ENCODE results near the gene LRRC26. TPM values are rescaled to one million over a fixed set of nuclear protein-coding genes. Genes with fewer than 3 reads are reported as not detected.

LRRC26 gene
- total and polyA plus RNA-seq, 2 of the 13 experiments (the other 11 are each of a cell fraction or from before 2014, with no cell fraction given): not detected

- in situ Hi-C loops (cut with HindIII; ENCODE audit: extremely low pct_ligation_motif_present, low pct_unique_long_range_greater_than_20kb) (no loop called here), intact Hi-C loops (cut with micrococcal nuclease; ENCODE audit: unreplicated experiment) (no loop called here)
- H3K27ac ChIP-seq (ENCODE audit: extremely low read length, insufficient read depth, low read length): no peak overlapping the region
- ATAC-seq: no peak
- H3K9me3 ChIP-seq (ENCODE audit: low read length): no peaks in the 10 kb centered on the region
- POLR2A ChIA-PET: no interaction called here
- no peak overlapping the region for H3K4me2 ChIP-seq (ENCODE audit: low read depth, low read length)
- H4K20me1 ChIP-seq (ENCODE audit: insufficient read depth, low read length): no peaks in the 10 kb centered on the region
- no peaks in the 10 kb centered on the region for H3K27me3 ChIP-seq (ENCODE audit: control insufficient read depth in 1 of 2, insufficient read depth in 2 of 2, low read length in 2 of 2)
- no peak overlapping the region for H3K9ac ChIP-seq (ENCODE audit: insufficient read depth, low read depth, low read length)
- WGBS (ENCODE audit: low lambda C conversion rate): 84% methylated on average over 8 of the region's 17 CpGs
- H3K4me3 ChIP-seq (replicated peaks in 1 of 3; ENCODE audit: insufficient read depth in 1 of 3, low read depth in 2 of 3, low read length in 3 of 3): no peak overlapping the region
- H3K36me3 ChIP-seq (replicated peaks in 1 of 2; ENCODE audit: control insufficient read depth in 1 of 2, insufficient read depth in 2 of 2, low read length in 2 of 2): peaks cover 25 to 35% of the 10 kb centered on the region in 2 experiments; a peak in 4 of 5 replicates
- no peak for DNase-seq (ENCODE audit: low spot score)
- H2AFZ ChIP-seq (ENCODE audit: low read length): no peak overlapping the region
- TF ChIP-seq TOPORS (CRISPR knock-in tag; IDR thresholded peaks at IDR 0.05) (no peak), MTF1 (CRISPR knock-in tag; IDR thresholded peaks at IDR 0.05) (no peak), TEF (CRISPR knock-in tag; IDR thresholded peaks at IDR 0.05) (no peak), RBFOX2 (IDR thresholded peaks at IDR 0.05; ENCODE audit: low read depth, low read length) (0 out of 2 replicates have a peak, but pooled peaks have one; percentile 26)
- CTCF ChIA-PET (ENCODE audit: low intra/inter-chr PET ratio, low total read pairs): no interaction called here
- H3K4me1 ChIP-seq (ENCODE audit: insufficient read depth, low read length): peaks cover 15% of the 10 kb centered on the region
- BruUV-seq (replicated peaks): no TSS peak
- no peak for FAIRE-seq
- peaks cover 16% of the 10 kb centered on the region for H3K79me2 ChIP-seq (ENCODE audit: insufficient read depth, low read length)
Observed at GRCh38 chr9:137182836-137183235, 13.0 kb upstream of the LRRC26 start.

- ChIA-PET CTCF (ENCODE audit: low intra/inter-chr PET ratio, low total read pairs) (no interaction called here), POLR2A (no interaction called here)
- H3K36me3 ChIP-seq (replicated peaks in 1 of 2; ENCODE audit: control insufficient read depth in 1 of 2, insufficient read depth in 2 of 2, low read length in 2 of 2): peaks cover 27 to 35% of the 10 kb centered on the region in 2 experiments; a peak in 4 of 5 replicates
- WGBS (ENCODE audit: low lambda C conversion rate): 96% methylated on average over 20 of the region's 22 CpGs
- BruUV-seq (replicated peaks): no TSS peak
- in situ Hi-C loops (cut with HindIII; ENCODE audit: extremely low pct_ligation_motif_present, low pct_unique_long_range_greater_than_20kb) (no loop called here), intact Hi-C loops (cut with micrococcal nuclease; ENCODE audit: unreplicated experiment) (no loop called here)
- H2AFZ ChIP-seq (ENCODE audit: low read length): no peak overlapping the region
- peaks cover 4% of the 10 kb centered on the region for H3K4me1 ChIP-seq (ENCODE audit: insufficient read depth, low read length)
- H4K20me1 ChIP-seq (ENCODE audit: insufficient read depth, low read length): no peaks in the 10 kb centered on the region
- no peak overlapping the region for H3K27ac ChIP-seq (ENCODE audit: extremely low read length, insufficient read depth, low read length)
- FAIRE-seq (no peak), ATAC-seq (no peak), DNase-seq (ENCODE audit: low spot score) (no peak)
- TF ChIP-seq ZFP41 (CRISPR knock-in tag; IDR thresholded peaks at IDR 0.05; ENCODE audit: borderline replicate concordance) (no peak), CENPT (CRISPR knock-in tag; IDR thresholded peaks at IDR 0.05; ENCODE audit: low read depth) (no peak), ELF4 (CRISPR knock-in tag; IDR thresholded peaks at IDR 0.05; ENCODE audit: borderline replicate concordance) (no peak)
- H3K27me3 ChIP-seq (ENCODE audit: control insufficient read depth in 1 of 2, insufficient read depth in 2 of 2, low read length in 2 of 2): no peaks in the 10 kb centered on the region
- peaks cover 4% of the 10 kb centered on the region for H3K79me2 ChIP-seq (ENCODE audit: insufficient read depth, low read length)
- no peak overlapping the region for H3K4me3 ChIP-seq (replicated peaks in 1 of 3; ENCODE audit: insufficient read depth in 1 of 3, low read depth in 2 of 3, low read length in 3 of 3)
- H3K9ac ChIP-seq (ENCODE audit: insufficient read depth, low read depth, low read length): no peak overlapping the region
- H3K4me2 ChIP-seq (ENCODE audit: low read depth, low read length): no peak overlapping the region
- H3K9me3 ChIP-seq (ENCODE audit: low read length): no peaks in the 10 kb centered on the region
Observed at GRCh38 chr9:137181680-137182079, 11.8 kb upstream of the LRRC26 start.

All from HepG2 (cell line).